ENCODE data around the gene SFPQ. TPM values are rescaled to one million over a fixed set of nuclear protein-coding genes. Genes with fewer than 3 reads are reported as not detected.
A peak's percentile ranks its signal among the peaks of the same experiment; 100 is the strongest.

Gene SFPQ
- total RNA-seq, 1 experiment from 2014 or later: 299 TPM

DNA sequence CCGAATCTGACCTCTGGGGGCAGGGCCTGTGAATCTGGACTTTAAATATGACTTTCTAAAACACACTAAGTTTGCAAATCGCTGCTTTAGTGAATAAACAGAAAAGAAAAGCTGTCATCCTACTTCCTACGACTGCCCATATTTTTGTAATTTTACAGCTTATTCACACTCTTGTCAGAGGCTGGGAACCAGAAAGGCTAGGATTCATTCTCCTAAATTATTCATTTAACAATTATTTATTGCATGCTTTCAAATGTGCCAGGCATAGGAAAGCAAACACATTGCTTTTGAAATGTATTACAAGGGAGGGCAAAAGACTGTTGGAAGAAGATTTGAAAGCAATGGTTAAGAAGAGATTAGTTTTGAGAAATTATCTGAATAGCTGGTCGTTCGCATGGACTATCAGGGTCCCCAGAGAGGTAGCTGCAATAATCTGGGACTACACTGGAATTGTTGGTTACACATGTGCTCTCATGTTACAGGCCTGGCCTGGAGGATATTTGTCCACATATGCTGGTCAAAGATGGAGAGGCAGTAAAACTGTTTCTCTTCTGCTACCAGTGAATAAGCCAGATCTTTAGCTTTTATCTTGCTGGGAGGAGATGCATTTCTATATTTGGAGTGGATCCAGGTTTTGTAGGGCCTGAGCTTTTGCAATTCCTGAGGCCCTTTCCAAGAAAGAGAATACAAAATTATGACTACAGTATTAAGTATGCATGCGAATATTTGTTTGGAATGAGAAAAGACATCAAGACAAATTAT, 29.6 kb upstream of the SFPQ start:
- Histone ChIP-seq H2AFZ (no peak overlapping the region), H3K27ac (no peak overlapping the region), H4K20me1 (ENCODE audit: insufficient read depth) (no peaks in the 10 kb centered on the region), H3K4me3 (no peak overlapping the region), H3K36me3 (ENCODE audit: low read depth) (no peaks in the 10 kb centered on the region), H3K79me2 (ENCODE audit: low read depth) (no peaks in the 10 kb centered on the region), H3K4me2 (no peak overlapping the region), H3F3A (ENCODE audit: insufficient read depth, low read depth) (no peaks in the 10 kb centered on the region), H3K9me3 (ENCODE audit: insufficient read depth, low read depth) (no peaks in the 10 kb centered on the region), H3K4me1 (replicated peaks; ENCODE audit: insufficient read depth) (no peaks in the 10 kb centered on the region), H3K27me3 (ENCODE audit: insufficient read depth, low read depth) (no peaks in the 10 kb centered on the region), H3K9me2 (ENCODE audit: insufficient read depth) (no peaks in the 10 kb centered on the region)
- intact Hi-C loops (cut with micrococcal nuclease; ENCODE audit: unreplicated experiment): no loop called here
- no TSS peak for BruUV-seq (replicated peaks)
- DNase-seq: no peak
- TF ChIP-seq, protein P1, sequence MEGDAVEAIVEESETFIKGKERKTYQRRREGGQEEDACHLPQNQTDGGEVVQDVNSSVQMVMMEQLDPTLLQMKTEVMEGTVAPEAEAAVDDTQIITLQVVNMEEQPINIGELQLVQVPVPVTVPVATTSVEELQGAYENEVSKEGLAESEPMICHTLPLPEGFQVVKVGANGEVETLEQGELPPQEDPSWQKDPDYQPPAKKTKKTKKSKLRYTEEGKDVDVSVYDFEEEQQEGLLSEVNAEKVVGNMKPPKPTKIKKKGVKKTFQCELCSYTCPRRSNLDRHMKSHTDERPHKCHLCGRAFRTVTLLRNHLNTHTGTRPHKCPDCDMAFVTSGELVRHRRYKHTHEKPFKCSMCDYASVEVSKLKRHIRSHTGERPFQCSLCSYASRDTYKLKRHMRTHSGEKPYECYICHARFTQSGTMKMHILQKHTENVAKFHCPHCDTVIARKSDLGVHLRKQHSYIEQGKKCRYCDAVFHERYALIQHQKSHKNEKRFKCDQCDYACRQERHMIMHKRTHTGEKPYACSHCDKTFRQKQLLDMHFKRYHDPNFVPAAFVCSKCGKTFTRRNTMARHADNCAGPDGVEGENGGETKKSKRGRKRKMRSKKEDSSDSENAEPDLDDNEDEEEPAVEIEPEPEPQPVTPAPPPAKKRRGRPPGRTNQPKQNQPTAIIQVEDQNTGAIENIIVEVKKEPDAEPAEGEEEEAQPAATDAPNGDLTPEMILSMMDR (conservative IDR thresholded peaks at IDR 0.05): no peak
- POLR2A ChIA-PET (ENCODE audit: unreplicated experiment): no interaction called here
- CTCF ChIA-PET: interaction anchor here (0.6 kb wide), 2 partner anchors 189 to 468 kb away, joined by 3 read pairs; partner anchors contain the start of gene GJB5

DNA sequence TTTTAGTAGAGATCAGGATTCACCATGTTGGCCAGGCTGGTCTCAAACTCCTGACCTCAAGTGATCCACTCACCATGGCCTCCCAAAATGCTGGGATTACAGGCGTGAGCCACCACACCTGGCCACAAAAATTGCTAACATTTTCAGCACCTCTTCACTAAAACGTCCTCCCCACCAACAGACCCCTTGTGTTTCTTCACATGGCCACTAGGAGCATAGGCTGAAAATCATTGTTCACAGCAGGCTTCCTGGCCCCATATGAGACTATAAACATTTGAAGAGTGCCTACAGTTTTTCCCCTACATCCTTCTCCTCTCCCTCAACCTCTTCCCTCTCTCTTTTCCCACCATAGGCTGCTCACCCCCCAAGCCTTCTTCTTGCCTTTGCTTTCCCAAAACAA, 28.0 kb upstream of the SFPQ start:
- no TSS peak for BruUV-seq (replicated peaks)
- no peak overlapping the region for H2AFZ ChIP-seq
- no peaks in the 10 kb centered on the region for H3K79me2 ChIP-seq (ENCODE audit: low read depth)
- no peaks in the 10 kb centered on the region for H3K9me3 ChIP-seq (ENCODE audit: insufficient read depth, low read depth)
- no peaks in the 10 kb centered on the region for H3F3A ChIP-seq (ENCODE audit: insufficient read depth, low read depth)
- no peak overlapping the region for H3K4me2 ChIP-seq
- POLR2A ChIA-PET (ENCODE audit: unreplicated experiment): no interaction called here
- intact Hi-C loops (cut with micrococcal nuclease; ENCODE audit: unreplicated experiment): no loop called here
- no peaks in the 10 kb centered on the region for H3K36me3 ChIP-seq (ENCODE audit: low read depth)
- CTCF ChIA-PET: no interaction called here
- peak in 1 of 2 experiments; percentile 6 for DNase-seq
- no peak overlapping the region for H3K4me3 ChIP-seq
- H4K20me1 ChIP-seq (ENCODE audit: insufficient read depth): no peaks in the 10 kb centered on the region
- H3K27ac ChIP-seq: no peak overlapping the region
- TF ChIP-seq, protein P1 (conservative IDR thresholded peaks at IDR 0.05): peak; percentile 62
- TF ChIP-seq EZH2 (IDR thresholded peaks at IDR 0.05; ENCODE audit: low read depth): no peak
- no peaks in the 10 kb centered on the region for H3K4me1 ChIP-seq (replicated peaks; ENCODE audit: insufficient read depth)
- no peaks in the 10 kb centered on the region for H3K27me3 ChIP-seq (ENCODE audit: insufficient read depth, low read depth)
- no peaks in the 10 kb centered on the region for H3K9me2 ChIP-seq (ENCODE audit: insufficient read depth)

DNA sequence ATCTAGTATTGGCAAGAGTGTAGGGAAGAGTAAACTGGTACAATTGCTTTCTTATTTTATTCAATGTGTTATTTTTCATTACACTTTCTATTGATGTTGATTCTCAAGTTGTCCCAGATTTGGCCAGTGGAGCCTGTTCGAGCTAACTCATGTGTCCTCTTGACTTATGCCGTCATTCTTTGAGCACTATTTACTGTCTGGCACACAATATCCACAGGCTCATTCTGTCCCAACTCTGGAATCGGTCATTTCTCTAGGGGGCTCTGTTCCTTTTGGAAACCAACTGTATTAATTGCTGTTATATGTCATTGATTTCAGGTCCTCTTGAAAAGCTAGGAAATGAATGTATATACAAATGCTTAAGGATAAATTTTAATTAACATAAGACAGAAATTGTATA, 22.4 kb upstream of the SFPQ start:
- Histone ChIP-seq H2AFZ (no peak overlapping the region), H3K9me3 (ENCODE audit: insufficient read depth, low read depth) (no peaks in the 10 kb centered on the region), H3F3A (ENCODE audit: insufficient read depth, low read depth) (no peaks in the 10 kb centered on the region), H3K4me1 (replicated peaks; ENCODE audit: insufficient read depth) (no peaks in the 10 kb centered on the region), H3K27ac (no peak overlapping the region), H3K4me3 (no peak overlapping the region), H3K79me2 (ENCODE audit: low read depth) (no peaks in the 10 kb centered on the region), H3K36me3 (ENCODE audit: low read depth) (no peaks in the 10 kb centered on the region), H4K20me1 (ENCODE audit: insufficient read depth) (no peaks in the 10 kb centered on the region), H3K27me3 (ENCODE audit: insufficient read depth, low read depth) (no peaks in the 10 kb centered on the region), H3K9me2 (ENCODE audit: insufficient read depth) (no peaks in the 10 kb centered on the region), H3K4me2 (no peak overlapping the region)
- CTCF ChIA-PET: interaction anchor here (0.6 kb wide), 1 partner anchor 226 kb away, joined by 3 read pairs; no protein-coding TSS in a partner anchor
- POLR2A ChIA-PET (ENCODE audit: unreplicated experiment): interaction anchor here (0.7 kb wide), 1 partner anchor 73 kb away, joined by 10 read pairs; no protein-coding TSS in a partner anchor
- no peak for DNase-seq
- intact Hi-C loops (cut with micrococcal nuclease; ENCODE audit: unreplicated experiment): no loop called here
- BruUV-seq (replicated peaks): no TSS peak
- TF ChIP-seq, protein P1 (conservative IDR thresholded peaks at IDR 0.05): no peak
- no peak for TF ChIP-seq EZH2 (IDR thresholded peaks at IDR 0.05; ENCODE audit: low read depth)
